HEK293 (cell line): ENCODE data around the gene TRAF3.

ENCODE experiments used
- CTCF ChIP-seq: fragments of 450-650 bp; formaldehyde crosslinking; IDR thresholded peaks from 2 replicates; pipeline ENCODE4 v1.5.1; 2016; ENCODE audit warnings: missing biosample characterization, missing genetic modification characterization
- SP2 ChIP-seq: fragments of 450-650 bp; formaldehyde crosslinking; IDR thresholded peaks from 2 replicates; pipeline ENCODE4 v1.5.1; 2016; ENCODE audit warnings: missing biosample characterization, missing genetic modification characterization
- YY1 ChIP-seq: fragments of 450-650 bp; formaldehyde crosslinking; IDR thresholded peaks from 2 replicates; pipeline ENCODE4 v1.5.1; 2018; ENCODE audit warnings: missing biosample characterization, missing genetic modification characterization

GRCh38 chr14:102923201-102923924 lies 146.1 kb downstream of the TRAF3 start:
- TF ChIP-seq YY1 (tag by site-specific recombination) (no peak), SP2 (no peak), CTCF (tag by site-specific recombination) (no peak)
